C4-2B (cell line): ENCODE measurements around the gene TMEM205.

ENCODE experiments used
- CTCF ChIP-seq: fragments of 450-650 bp; conservative IDR thresholded peaks from 2 replicates; pipeline ENCODE4 v1.5.1; 2017; ENCODE audit warnings: mild to moderate bottlenecking
- ZFX ChIP-seq: fragments of 450-650 bp; IDR thresholded peaks from 2 replicates; pipeline ENCODE4 v1.6.1; 2017

- TF ChIP-seq CTCF (no peak), ZFX (no peak)
Observed at GRCh38 chr19:11387162-11388034, 41.3 kb upstream of the TMEM205 start.
